NCI-H82 treated with DMSO at 0.1 percent for 48 hours (cell line): ENCODE results near the gene TSEN34.
A peak's percentile ranks its signal among the peaks of the same experiment; 100 is the strongest.
"Not testable (repeated sequence)": the region's sequence is repeated elsewhere in the genome, so short reads cannot be mapped to it uniquely, and the experiment has no call there.

Source experiments
- DNase-seq: peaks from one replicate; lab custom pipeline; 2025; ENCODE audit not compliant: unreplicated experiment; lab: John Stamatoyannopoulos, UW

The TSEN34 gene

DNA sequence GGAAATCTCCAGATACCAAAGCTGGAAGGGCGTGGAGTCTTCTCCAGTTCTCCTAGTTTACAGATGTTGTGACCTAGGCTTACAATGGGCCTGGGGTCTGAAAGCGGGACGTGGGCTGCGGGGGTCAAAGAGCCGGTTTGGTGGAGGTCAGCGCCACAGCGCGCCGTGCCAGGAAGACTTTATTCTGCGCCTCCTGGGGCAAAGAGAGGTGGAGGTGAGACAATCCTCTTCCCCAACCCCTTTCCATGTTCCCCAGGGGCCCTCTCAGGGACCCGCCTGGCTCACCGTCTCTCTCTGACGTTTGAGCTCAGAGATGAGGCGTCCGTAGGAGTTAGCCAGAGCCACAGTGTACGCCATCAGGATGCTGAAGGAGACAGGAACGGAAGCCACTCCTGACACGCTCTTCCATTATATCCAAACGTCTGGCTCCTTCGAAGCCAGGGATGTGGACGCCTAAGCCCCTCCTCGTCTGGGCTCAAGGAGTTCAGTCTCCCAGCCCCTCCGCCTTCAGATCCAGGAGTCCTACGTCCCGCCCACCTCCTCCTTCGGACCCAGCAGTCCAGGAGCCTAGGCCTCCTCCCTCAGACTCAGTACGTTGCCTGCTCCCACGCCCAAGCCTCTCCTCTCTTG, 30.8 kb upstream of the TSEN34 start:
- DNase-seq, result no peak

DNA sequence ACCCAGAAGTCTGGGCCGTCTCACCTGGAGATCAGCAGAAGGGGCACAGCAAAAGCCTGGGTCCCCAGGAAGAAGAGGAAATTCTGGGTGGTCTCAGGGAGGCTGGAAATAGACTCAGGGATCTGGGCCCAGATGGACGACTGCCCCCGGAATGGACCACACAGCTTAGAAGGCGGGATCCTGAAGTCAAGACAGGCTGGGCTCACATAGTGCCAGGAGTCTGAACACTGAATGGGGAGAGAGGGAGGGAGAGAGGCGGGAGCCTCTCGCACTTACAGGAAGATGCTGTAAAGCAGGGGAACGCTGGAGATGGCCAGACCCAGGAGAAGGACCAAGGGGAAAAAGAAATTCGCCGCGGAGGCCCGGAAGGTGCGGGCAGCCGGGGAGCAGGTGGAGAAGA, 30.3 kb upstream of the TSEN34 start:
- no peak for DNase-seq

DNA sequence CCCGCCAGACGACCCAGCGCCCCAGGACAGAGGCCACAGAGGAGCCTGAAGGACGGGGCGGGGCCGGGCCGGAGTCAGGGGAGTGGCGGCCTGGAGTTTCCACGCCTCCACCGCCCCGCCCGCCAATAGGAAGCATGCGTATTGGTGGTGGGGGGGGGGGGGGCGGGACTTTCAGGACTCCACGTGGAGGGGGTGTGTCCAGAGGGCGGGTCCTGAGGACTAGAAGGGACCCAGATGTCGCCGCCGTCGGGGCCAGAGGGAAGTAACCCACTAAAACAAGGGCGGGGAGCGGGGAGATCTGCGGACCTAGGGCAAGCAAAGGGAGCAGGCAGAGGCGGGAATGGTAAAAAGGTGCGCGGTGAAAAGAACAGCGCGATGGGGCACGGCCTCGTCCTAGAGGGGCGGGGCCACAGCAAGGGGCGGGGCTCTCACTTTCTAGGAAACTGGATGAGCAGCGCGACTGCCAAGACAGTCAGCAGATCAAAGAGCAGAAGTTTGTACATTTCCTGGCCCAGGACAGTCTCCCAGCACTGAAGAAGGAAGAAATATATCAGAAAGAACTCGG, 28.8 kb upstream of the TSEN34 start:
- DNase-seq, result peak; percentile 72

DNA sequence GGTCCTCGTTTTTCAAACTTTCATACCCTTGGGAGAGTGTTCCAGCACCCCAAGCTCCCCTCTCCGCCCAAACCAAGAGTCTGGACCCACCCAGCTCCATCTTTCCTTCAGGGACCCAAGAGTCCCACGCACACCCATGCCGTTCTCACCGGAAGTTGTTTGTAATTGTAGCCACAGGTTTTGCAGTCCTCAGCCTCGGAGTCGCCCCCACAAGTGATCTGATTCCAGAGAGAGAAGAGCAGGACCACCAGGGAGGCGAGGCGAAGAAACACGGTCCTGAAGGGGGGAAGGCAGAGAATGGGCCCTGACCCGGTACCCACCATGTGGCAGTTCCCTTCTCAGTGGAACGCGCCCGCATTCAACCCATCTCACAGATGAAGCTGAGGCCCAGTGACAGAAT, 28.2 kb upstream of the TSEN34 start:
- DNase-seq, result no peak

DNA sequence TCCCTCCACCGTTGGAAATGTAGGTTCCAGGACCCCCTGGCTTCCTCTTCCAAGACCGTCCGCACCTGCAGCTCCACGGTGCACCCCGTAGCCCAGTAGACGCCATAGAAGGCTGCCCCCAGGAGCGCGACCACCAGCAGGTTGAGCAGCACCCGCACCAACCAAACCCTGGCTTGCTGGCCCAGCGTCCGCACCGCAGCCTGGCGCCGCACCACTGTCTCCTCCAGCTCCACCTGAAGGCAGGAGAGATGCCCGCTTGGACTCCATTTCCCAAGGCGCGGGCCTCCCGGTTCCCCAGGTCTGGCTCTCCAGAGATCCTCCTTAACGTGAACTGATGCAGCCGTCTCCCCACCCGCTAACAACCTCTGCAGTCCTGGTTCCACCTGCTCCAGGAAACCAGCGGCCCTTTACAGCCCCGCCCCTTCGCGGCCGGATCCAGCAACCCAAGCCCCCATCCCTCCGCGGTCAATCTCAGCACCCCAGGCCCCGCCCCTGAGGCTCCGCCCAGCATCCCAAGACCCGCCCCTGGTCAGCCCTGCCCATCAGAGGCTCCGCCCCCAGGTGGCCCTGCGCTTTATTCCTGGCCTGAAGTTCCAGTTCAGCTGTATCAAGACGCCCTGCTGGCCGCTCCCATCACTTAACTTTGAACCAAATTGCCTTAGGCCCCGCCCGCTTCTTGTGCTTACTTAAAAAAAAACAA, 26.6 kb upstream of the TSEN34 start:
- DNase-seq, result no peak

DNA sequence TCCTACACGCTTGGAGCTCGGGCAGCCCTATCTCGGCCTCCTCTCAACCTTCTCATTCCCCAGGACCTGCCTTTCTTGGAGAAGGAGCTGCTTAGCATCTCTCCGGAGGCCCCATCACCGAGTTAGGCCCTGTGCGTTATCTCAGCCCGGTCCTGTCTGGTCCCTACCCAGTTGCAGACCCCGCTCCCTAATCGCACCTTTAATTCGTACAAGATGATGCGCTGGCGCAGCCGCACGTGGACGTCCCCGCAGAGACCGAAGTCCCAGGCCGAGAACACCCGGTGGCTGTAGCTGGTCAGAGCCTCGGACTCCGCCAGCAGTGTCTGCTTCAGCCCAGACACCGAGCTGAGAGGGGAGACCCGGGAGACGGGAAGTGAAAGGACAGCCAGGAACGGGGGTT, 25.9 kb upstream of the TSEN34 start:
- DNase-seq, result no peak

DNA sequence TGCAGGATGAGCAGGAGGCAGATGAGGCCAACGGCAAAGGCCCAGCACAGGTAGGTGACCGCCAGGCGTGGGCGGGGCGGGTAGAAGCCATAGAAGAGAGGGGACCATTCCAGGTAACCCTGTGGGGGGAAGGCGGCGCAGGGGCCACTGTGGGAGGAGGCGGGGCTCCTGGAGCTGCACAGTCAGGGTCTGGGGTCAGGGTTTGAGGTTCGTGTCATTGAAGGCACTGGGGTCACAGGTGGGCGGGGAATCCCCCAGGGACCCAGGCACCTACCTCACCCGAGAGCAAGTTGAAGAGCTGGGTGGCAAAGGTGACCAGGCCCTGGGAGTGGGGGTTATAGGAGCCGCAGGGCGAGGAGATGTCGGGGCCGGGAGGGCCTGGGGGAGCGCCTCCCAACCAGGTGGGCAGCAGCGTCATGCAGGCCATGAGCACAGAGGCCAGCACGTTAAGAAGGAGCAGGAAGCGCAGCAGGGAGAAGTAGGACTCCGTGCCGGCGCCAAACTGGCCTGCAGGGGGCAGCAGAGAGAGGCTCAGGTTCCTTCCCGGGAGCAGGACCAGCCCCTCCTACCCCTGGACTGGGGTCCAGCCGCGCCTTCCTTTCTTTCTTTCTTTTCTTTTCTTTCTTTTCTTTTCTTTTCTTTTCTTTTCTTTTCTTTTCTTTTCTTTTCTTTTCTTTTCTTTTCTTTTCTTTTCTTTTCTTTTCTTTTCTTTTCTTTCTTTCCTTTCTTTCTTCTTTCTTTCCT, 22.8 kb upstream of the TSEN34 start:
- peak; percentile 63 for DNase-seq

DNA sequence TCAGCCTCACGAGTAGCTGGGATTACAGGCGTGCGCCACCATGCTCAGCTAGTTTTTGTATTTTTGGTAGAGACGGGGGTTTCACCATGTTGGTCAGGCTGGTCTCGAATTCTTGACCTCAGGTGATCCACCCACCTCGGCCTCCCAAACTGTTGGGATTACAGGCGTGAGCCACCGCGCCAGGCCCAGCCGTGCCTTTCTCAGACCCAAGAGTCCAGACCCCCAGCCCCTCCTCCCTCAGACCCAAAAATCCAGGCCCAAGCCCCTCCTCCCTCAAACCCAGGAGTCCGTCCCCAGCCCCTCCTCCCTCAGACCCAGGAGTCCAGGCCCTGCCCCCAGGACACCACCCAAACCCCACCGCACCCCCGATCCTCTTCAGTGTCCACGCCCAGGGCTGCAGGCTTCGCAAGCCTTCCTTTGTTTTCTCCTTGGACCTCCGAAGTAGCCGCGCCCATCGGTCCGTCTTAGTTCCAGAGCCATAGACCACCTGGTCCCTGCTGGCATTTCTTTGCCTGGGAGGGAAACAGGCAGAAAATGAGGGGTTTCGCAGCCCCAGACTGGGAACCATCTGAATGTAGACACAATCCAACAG, 21.9 kb upstream of the TSEN34 start:
- no peak for DNase-seq

DNA sequence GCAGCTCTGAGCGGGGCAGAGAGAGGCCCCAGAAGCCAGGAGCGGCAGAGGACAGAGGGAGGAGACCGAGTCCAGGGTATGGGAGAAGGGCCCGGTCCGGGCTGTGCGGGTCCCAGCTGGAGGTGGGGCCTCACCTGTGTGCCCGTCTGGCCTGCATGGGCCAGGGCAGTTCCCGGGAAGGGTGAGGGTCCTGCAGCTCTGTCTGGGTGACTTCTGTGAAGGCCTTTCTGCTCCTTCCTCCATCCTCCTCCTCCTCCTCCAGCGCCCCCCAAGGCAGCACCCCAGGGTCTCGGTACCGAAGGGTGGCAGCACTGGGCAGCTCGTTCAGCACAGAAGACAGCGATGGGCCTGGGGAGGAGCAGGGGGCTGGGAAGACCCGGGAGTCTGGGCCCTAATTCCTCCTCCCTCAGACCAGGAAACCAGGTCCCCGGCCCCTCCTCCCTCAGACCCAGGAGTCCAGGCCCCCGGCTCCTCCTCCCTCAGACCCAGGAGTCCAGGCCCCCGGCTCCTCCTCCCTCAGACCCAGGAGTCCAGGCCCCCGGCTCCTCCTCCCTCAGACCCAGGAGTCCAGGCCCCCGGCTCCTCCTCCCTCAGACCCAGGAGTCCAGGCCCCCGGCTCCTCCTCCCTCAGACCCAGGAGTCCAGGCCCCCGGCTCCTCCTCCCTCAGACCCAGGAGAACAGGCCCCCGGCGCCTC, 19.2 kb upstream of the TSEN34 start:
- DNase-seq, result not testable (repeated sequence)

DNA sequence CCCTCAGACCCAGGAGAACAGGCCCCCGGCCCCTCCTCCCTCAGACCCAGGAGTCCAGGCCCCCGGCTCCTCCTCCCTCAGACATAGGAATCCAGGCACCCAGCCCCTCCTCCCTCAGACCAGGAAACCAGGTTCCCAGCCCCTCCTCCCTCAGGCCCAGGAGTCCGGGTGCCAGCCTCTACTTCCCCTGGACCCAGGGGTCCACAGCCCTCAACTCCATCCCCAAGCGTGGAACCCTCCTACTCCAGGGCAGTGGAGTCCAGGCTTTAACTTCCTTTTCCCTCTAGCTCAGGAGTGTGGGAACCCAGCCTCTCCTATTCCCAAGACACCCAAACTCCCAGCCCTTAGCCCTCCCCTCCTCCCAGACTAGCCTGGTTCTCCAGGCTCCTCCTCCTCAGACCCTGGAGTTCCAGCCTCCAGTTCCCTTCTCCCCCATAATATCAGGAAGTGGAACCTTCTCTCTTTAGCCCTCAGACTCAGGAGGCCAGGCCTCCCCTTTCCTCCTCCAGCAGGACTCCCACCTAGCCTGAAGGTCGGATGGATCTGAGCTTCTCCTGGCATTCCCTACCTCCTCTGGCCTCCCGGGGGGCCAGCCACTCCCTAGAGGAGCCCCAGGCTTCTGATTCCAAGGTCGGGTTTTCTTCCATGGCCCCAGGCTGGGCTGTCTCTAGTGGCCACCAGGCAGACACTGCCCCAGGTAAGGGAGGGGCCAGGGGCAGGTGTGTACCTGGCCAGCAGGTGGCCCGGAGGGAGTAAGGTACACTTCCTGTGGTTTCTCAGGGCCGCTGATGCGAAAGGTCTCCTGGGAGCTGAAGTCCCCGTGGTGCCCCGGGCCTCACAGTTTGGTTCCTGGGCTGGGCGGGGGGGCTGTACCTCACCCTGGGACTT, 18.4 kb upstream of the TSEN34 start, which contains the start of gene TMC4:
TMC4 (minus strand) TSS at position 690 of the 888 bp plus-strand sequence; CDS start at position 647, 43 bp downstream.
- DNase-seq, result no peak

DNA sequence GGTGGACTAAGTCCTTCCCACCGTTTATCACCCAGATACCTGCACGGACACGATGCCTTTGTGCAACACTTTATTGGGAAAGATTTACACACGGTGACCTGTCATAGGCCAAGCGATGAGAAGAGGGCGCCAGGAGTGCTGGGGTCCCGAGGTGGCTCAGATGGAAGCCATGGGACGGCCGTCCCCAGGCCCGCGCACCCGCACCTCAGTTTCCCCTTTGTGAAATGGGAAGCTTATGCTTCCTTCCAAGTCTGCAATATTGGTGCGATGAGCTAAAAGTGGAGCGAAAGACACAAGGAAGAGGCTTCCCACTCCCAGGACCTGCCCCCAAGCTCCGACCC, 17.8 kb upstream of the TSEN34 start:
- no peak for DNase-seq

DNA sequence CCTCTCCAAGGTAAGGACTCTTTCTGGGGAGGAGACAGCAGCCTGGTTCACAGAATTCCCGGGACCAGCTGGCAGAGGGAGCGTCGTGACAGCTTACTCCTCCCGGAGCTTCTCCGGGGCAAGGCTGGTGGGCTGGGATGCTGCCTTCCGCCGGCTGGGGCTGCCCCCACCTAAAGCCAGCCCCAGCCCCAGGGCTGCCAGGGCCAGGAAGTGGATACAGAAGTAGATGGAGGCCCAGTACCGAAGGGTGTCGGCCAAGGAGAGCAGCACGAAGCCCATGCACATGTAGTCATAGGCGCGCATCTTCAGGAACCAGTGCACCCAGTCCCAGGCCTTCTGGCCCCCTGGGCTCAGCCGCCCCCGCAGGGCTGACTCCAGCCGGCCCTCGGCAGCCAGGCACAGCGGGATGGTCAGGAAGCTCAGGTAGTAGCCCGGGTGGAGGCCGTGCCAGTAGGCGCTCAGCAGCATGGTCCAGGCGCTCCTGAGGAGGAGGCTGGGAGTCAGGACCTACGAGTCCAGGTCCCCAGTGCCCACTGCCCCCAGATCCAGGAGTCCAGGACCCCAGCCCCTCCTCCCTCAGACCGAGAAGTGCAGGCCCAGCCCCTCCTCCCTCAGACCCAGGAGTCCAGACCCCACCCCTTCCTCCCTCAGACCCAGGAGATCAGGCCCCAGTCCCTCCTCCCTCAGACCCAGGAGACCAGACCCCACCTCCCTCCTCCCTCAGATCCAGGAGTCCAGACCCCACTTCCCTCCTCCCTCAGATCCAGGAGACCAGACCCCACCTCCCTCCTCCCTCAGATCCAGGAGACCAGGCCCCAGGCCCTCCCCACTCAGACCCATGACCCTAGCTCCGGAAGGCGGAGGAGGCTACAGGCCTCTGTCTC, 16.9 kb upstream of the TSEN34 start:
- no peak for DNase-seq

DNA sequence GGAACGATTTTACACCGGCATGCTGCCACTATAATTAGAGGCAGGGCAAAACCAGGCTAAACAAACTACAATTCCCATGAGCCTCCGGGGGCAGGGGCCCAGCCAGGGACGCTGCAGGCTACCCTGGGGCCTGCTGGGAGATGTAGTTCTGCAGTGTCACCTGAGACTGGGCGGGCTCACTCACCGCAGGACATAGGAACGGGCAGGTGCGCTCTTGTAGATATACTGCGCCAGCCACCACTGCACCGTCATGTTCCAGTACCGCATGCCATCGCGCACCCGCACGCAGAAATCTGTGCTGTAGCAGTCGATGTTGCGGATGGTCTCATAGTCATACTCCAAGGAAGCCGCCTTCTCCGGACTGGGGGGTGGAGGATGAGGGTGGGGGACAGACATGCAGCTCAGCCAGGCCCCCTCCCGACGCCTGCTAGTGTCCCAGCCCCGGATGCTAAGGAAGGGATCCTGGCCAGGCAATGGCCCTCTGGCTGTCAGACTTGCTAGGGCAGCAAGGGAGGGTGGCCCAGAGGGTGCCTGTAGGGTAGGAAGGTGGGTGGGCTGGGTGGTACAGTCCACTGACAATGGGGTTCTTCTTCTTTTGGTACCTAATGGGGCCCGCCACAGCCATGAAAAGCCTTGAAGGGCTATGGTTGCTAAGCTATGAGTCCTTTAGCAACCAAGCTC, 12.4 kb upstream of the TSEN34 start:
- DNase-seq, result no peak

DNA sequence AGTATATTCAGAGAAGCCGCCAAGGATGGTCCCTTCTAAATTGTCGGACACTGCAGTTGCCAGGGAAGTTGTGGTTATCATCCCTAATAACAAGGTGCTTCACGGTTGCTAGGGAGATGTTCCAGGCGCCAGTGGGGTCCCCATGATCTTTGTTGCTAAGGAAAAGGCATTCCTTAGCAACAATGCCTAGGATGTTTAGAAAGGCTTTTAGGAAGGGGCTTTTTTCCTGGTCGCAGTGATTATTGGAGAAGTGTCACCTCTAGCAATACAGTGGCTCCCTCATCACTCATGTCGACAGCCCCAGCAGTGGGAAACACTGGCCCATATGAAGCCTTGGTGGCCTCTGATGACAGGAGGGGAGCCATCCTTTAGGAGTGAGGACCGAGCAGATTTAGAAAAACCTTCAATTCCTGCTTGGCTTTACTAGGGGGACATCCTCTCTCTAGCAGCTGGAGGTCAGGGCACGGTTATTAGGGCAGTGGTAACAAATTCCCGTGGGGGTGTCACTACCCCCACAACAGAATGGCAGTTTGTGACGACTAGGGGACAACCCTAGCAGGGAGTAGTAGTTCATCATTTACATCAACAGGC, 11.8 kb upstream of the TSEN34 start:
- no peak for DNase-seq

DNA sequence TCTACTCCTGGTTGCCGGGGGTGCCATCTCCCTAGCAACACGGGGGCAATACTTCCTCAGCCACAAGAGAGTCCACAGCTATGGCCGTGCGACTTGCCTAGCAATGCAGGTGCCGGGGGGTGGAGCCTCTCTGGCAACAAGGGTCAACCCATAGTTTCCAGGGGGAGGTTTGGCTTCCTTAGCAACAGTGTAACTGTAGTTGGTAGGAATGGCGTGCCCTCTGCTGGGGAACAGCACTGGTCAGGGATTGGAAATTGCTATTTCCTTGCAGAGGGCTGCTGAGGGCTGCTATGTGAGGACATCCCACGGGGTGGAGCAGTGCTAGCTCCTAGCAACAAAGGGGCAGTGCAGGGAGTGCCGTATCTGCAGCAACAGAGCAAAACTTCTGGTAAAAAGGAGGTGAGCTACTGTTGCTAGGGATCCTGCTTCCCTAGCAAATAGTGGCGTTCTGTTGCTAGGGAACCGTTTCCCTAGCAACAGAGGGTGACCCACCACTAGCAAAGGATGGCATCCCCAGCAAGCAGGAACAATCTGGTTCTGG, 11.1 kb upstream of the TSEN34 start:
- no peak for DNase-seq

DNA sequence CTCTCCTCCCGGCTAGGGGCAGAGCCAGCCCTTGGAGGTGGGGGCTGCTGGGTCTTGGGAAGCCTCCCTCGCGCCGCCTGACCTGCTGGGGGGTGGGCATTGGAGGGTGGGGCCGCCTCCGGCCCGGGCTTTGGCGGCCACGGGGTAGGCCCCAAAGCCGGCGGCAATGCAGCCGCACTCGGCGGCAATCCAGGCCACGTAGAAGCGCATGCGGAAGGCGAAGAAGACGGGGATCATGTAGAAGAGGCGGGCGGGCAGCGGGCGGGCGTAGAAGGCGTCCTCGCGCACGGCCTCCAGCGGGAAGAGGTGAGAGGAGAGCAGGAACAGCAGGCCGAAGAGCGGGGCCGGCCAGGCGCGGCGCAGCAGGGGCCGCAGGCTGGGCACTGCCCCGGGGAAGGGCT, 10.4 kb upstream of the TSEN34 start:
- no peak for DNase-seq

DNA sequence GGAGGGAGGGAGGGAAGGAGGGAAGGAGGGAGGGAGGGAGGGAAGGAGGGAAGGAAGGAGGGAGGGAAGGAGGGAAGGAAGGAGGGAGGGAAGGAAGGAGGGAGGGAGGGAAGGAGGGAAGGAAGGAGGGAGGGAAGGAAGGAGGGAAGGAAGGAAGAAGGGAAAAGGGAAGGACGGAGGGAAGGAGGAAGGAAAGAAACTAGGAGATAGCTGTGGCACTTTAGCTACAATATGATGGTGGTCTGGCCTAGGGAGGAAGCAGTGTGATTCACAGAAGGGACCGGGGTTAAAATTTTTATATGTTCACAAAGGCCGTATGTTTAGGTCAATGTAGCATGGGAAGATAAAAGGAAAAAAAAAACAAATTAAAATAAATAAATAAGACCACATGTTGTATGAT, 9.2 kb upstream of the TSEN34 start:
- not testable (repeated sequence) for DNase-seq

DNA sequence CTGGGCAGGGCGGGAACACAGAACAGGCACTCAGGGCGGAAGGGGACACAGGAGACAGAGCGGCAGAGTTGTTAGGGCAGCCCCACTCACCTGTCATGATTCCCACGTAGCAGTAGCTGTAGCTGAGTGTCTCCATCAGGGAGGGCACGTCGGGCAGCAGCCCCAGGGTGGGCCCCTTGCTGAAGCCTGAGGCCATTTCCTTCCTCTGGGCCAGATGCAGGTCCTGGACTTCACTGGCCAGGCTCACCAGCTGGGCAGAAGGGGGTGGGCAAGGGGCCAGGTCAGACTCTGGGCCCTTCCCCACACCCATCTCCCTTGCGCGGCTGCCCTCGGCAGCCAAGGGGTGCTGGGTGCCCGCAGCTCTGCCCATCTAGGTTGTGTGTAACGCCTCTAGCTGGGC, 7.7 kb upstream of the TSEN34 start:
- DNase-seq, result no peak
